Measurements from ENCODE around the gene SLC15A3.

- TF ChIP-seq CTCF (conservative IDR thresholded peaks at IDR 0.05) (no peak), ZFX (IDR thresholded peaks at IDR 0.05) (no peak)
Measured at GRCh38 chr11:60934124-60934789, 17.7 kb downstream of the SLC15A3 start.

Data from C4-2B (cell line).